Measurements from ENCODE around the gene PKN2.

PKN2 gene

GRCh38 chr1:88780485-88780884, 96.4 kb downstream of the PKN2 start:
- no peak overlapping the region for H3K4me3 ChIP-seq (ENCODE audit: low read depth, low read length)
- TF ChIP-seq CTCF (IDR thresholded peaks at IDR 0.05; ENCODE audit: low read depth, low read length), result no peak
- no peak for DNase-seq
- no peaks in the 10 kb centered on the region for H3K4me1 ChIP-seq
- H3K9me3 ChIP-seq, result no peaks in the 10 kb centered on the region
- H3K36me3 ChIP-seq, result no peaks in the 10 kb centered on the region
- H3K27me3 ChIP-seq, result no peaks in the 10 kb centered on the region

GRCh38 chr1:88783145-88783544, 99.1 kb downstream of the PKN2 start:
- no peak for DNase-seq
- no peaks in the 10 kb centered on the region for H3K4me1 ChIP-seq
- H3K27me3 ChIP-seq, result no peaks in the 10 kb centered on the region
- no peaks in the 10 kb centered on the region for H3K9me3 ChIP-seq
- no peaks in the 10 kb centered on the region for H3K36me3 ChIP-seq
- no peak for TF ChIP-seq CTCF (IDR thresholded peaks at IDR 0.05; ENCODE audit: low read depth, low read length)
- H3K4me3 ChIP-seq (ENCODE audit: low read depth, low read length), result no peak overlapping the region

- no peaks in the 10 kb centered on the region for H3K9me3 ChIP-seq
- DNase-seq, result no peak
- no peaks in the 10 kb centered on the region for H3K27me3 ChIP-seq
- H3K36me3 ChIP-seq, result no peaks in the 10 kb centered on the region
- H3K4me3 ChIP-seq (ENCODE audit: low read depth, low read length), result no peak overlapping the region
- no peak for TF ChIP-seq CTCF (IDR thresholded peaks at IDR 0.05; ENCODE audit: low read depth, low read length)
- no peaks in the 10 kb centered on the region for H3K4me1 ChIP-seq
Observed at GRCh38 chr1:88784551-88784950, 100.5 kb downstream of the PKN2 start.

DNA sequence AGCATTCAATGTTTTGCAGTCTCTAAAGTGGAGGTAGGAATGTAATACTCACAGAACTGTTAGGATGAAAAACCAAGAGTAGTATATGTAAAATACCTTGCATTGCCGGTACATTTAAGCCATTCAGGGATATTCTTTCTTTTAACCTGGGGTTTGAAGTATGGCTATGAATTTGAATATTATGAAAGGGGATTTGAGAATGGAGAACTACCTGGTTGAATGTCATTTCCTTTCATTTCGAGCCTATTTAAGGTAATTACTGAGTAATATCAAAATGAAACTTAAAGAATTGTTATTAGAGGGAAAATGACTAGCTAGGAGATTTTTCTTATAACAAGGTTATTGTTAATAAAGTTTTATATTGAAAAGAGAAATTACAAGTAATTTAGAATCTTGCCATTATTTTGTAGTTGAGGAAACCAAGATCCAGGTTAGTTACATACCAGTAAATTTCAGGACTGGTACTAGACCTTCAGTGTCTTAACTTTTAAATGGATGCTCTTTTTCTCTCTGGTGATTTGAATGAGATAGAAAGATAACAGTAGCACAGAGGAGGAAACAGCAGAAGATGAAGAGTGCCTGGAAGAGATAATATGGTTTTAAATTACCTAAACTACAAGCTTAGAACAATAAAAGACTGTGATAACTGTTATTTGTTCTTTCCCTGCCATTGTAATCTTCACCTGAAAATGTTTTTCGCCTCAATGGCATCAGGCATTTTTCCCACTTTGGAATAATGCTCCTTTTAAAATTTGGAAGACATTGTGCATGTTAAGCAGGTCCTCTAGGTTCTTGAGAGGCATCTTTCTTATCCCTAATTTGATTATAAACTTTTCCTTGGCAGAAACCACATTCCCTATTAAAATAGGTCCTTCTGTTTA, 103.2 kb downstream of the PKN2 start:
- no peaks in the 10 kb centered on the region for H3K4me1 ChIP-seq
- no peaks in the 10 kb centered on the region for H3K9me3 ChIP-seq
- no peak for DNase-seq
- TF ChIP-seq CTCF (IDR thresholded peaks at IDR 0.05; ENCODE audit: low read depth, low read length), result no peak
- no peaks in the 10 kb centered on the region for H3K27me3 ChIP-seq
- H3K36me3 ChIP-seq, result no peaks in the 10 kb centered on the region
- no peak overlapping the region for H3K4me3 ChIP-seq (ENCODE audit: low read depth, low read length)

- Histone ChIP-seq H3K4me3 (ENCODE audit: low read depth, low read length) (no peak overlapping the region), H3K4me1 (no peaks in the 10 kb centered on the region), H3K9me3 (no peaks in the 10 kb centered on the region), H3K27me3 (no peaks in the 10 kb centered on the region), H3K36me3 (no peaks in the 10 kb centered on the region)
- no peak for TF ChIP-seq CTCF (IDR thresholded peaks at IDR 0.05; ENCODE audit: low read depth, low read length)
- DNase-seq, result no peak
Observed at GRCh38 chr1:88791192-88791591, 107.1 kb downstream of the PKN2 start.

GRCh38 chr1:88799491-88799890, 115.4 kb downstream of the PKN2 start:
- no peaks in the 10 kb centered on the region for H3K27me3 ChIP-seq
- H3K36me3 ChIP-seq, result no peaks in the 10 kb centered on the region
- DNase-seq, result no peak
- H3K4me3 ChIP-seq (ENCODE audit: low read depth, low read length), result no peak overlapping the region
- no peaks in the 10 kb centered on the region for H3K4me1 ChIP-seq
- no peaks in the 10 kb centered on the region for H3K9me3 ChIP-seq
- no peak for TF ChIP-seq CTCF (IDR thresholded peaks at IDR 0.05; ENCODE audit: low read depth, low read length)
